ENCODE results near the gene HSD17B2. TPM values are rescaled to one million over a fixed set of nuclear protein-coding genes. Genes with fewer than 3 reads are reported as not detected.

HSD17B2 gene
- total and polyA plus RNA-seq, 7 donors, result 0.16 to 0.19 TPM; not detected in 5

DNA sequence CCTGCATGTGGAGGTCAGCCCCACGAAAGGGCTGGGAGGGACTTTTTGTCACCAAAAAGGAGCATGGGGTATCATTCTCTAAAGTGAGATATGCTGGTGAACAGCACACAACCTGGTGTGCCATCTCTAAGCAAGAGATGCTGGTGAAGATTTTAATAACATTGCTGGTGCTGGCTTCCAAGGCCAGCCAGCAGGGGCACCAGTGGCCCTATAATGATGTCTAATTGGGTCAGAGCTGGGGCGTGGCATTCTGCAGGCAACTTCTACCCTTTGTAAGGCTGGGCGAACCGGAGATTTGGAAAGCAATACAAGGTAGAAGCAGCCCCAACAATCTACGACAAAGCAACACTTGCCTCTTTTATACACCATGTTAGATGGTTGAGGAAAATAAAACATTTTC is 40.6 kb upstream of the HSD17B2 start:
- H3K4me1 ChIP-seq, result peaks cover 4% of the 10 kb centered on the region
- TF ChIP-seq CTCF (IDR thresholded peaks at IDR 0.05), result no peak
- no peak overlapping the region for H3K4me3 ChIP-seq
- no peak overlapping the region for H3K27ac ChIP-seq
- no peaks in the 10 kb centered on the region for H3K9me3 ChIP-seq
- ATAC-seq, result no peak
- no peaks in the 10 kb centered on the region for H3K36me3 ChIP-seq (ENCODE audit: insufficient read depth in 1 of 2, low read depth in 1 of 2)
- WGBS, 3 donors, result 82 to 85% (median 85%) methylated on average over 5 of the region's 5 CpGs
- intact Hi-C loops (cut with DNase I), result no loop called here
- DNase-seq, result no peak
- H3K27me3 ChIP-seq (ENCODE audit: insufficient read depth in 3 of 3, low read length in 2 of 3), result no peaks in the 10 kb centered on the region

- 63 to 66% (median 65%) methylated on average over 3 of the region's 3 CpGs for WGBS, 3 donors
- DNase-seq (no peak), ATAC-seq (no peak)
- intact Hi-C loops (cut with DNase I), result no loop called here
- Histone ChIP-seq H3K36me3 (ENCODE audit: insufficient read depth in 1 of 2, low read depth in 1 of 2) (no peaks in the 10 kb centered on the region), H3K4me1 (peaks cover 4% of the 10 kb centered on the region), H3K9me3 (no peaks in the 10 kb centered on the region), H3K27ac (no peak overlapping the region), H3K4me3 (no peak overlapping the region), H3K27me3 (ENCODE audit: insufficient read depth in 3 of 3, low read length in 2 of 3) (no peaks in the 10 kb centered on the region)
- TF ChIP-seq CTCF (IDR thresholded peaks at IDR 0.05), result no peak
Measured at GRCh38 chr16:81995651-81996050, 39.4 kb upstream of the HSD17B2 start.

GRCh38 chr16:81996664-81997509 is 38.2 kb upstream of the HSD17B2 start:
- H3K4me3 ChIP-seq, result no peak overlapping the region
- H3K27ac ChIP-seq, result no peak overlapping the region
- intact Hi-C loops (cut with DNase I), result no loop called here
- no peaks in the 10 kb centered on the region for H3K27me3 ChIP-seq (ENCODE audit: insufficient read depth in 3 of 3, low read length in 2 of 3)
- DNase-seq (no peak), ATAC-seq (no peak)
- H3K36me3 ChIP-seq (ENCODE audit: insufficient read depth in 1 of 2, low read depth in 1 of 2), result no peaks in the 10 kb centered on the region
- H3K9me3 ChIP-seq, result no peaks in the 10 kb centered on the region
- peaks cover 4% of the 10 kb centered on the region for H3K4me1 ChIP-seq
- 53 to 56% (median 55%) methylated on average over 11 of the region's 11 CpGs for WGBS, 3 donors
- no peak for TF ChIP-seq CTCF (IDR thresholded peaks at IDR 0.05)

- no peak overlapping the region for H3K4me3 ChIP-seq
- no peak for TF ChIP-seq CTCF (IDR thresholded peaks at IDR 0.05)
- no peak for ATAC-seq
- no peak for DNase-seq
- H3K4me1 ChIP-seq, result peaks cover 4% of the 10 kb centered on the region
- no peaks in the 10 kb centered on the region for H3K9me3 ChIP-seq
- no peaks in the 10 kb centered on the region for H3K27me3 ChIP-seq (ENCODE audit: insufficient read depth in 3 of 3, low read length in 2 of 3)
- 14 to 45% (median 28%) methylated on average over 2 of the region's 2 CpGs for WGBS, 3 donors
- H3K36me3 ChIP-seq (ENCODE audit: insufficient read depth in 1 of 2, low read depth in 1 of 2), result no peaks in the 10 kb centered on the region
- H3K27ac ChIP-seq, result no peak overlapping the region
- intact Hi-C loops (cut with DNase I), result no loop called here
Measured at GRCh38 chr16:81997738-81998137, 37.3 kb upstream of the HSD17B2 start.

GRCh38 chr16:82002831-82003230 is 32.2 kb upstream of the HSD17B2 start:
- no peak for ATAC-seq
- Histone ChIP-seq H3K27ac (no peak overlapping the region), H3K4me1 (peaks cover under 1% of the 10 kb centered on the region), H3K36me3 (ENCODE audit: insufficient read depth in 1 of 2, low read depth in 1 of 2) (no peaks in the 10 kb centered on the region), H3K27me3 (ENCODE audit: insufficient read depth in 3 of 3, low read length in 2 of 3) (no peaks in the 10 kb centered on the region), H3K4me3 (no peak overlapping the region), H3K9me3 (no peaks in the 10 kb centered on the region)
- no peak for TF ChIP-seq CTCF (IDR thresholded peaks at IDR 0.05)
- intact Hi-C loops (cut with DNase I), result no loop called here
- WGBS, 3 donors, result 73 to 80% (median 78%) methylated on average over 3 of the region's 3 CpGs
- DNase-seq, result no peak

All from psoas muscle (tissue), 8 donors.